ENCODE measurements around the gene TMEM213. TPM values are rescaled to one million over a fixed set of nuclear protein-coding genes. Genes with fewer than 3 reads are reported as not detected.

Gene TMEM213
- total and polyA plus RNA-seq, 10 of the 15 experiments (the other 5 are each of a cell fraction or from before 2014, with no cell fraction given), result not detected

- POLR2A ChIA-PET, result no interaction called here
- Histone ChIP-seq H3K9me3 (replicated peaks; ENCODE audit: control insufficient read depth, insufficient read depth, low read length) (no peaks in the 10 kb centered on the region), H3K4me1 (ENCODE audit: control insufficient read depth, insufficient read depth, low read length) (no peaks in the 10 kb centered on the region), H4K20me1 (ENCODE audit: control insufficient read depth, insufficient read depth) (no peaks in the 10 kb centered on the region), H3K27me3 (replicated peaks in 1 of 2; ENCODE audit: control insufficient read depth in 2 of 2, insufficient read depth in 2 of 2, low read length in 1 of 2) (no peaks in the 10 kb centered on the region), H3K27ac (ENCODE audit: control insufficient read depth, insufficient read depth) (no peak overlapping the region), H3K36me3 (ENCODE audit: control insufficient read depth in 2 of 2, insufficient read depth in 2 of 2, low read length in 1 of 2) (no peaks in the 10 kb centered on the region), H3K79me2 (ENCODE audit: control insufficient read depth, insufficient read depth, low read length) (no peaks in the 10 kb centered on the region), H3K4me3 (no peak overlapping the region), H3K9ac (ENCODE audit: control insufficient read depth, insufficient read depth, low read length) (no peak overlapping the region), H2AFZ (ENCODE audit: control insufficient read depth, low read depth, low read length) (no peak overlapping the region), H3K4me2 (ENCODE audit: control insufficient read depth, insufficient read depth) (no peak overlapping the region)
- intact Hi-C loops (cut with micrococcal nuclease; ENCODE audit: unreplicated experiment) (loop anchor here (5.0 kb wide), 2 partner anchors 116 to 421 kb away; no protein-coding TSS in a partner anchor), in situ Hi-C loops (cut with MboI) (no loop called here)
- CTCF ChIA-PET, result interaction anchor here (0.6 kb wide), 1 partner anchor 437 kb away, joined by 3 read pairs; no protein-coding TSS in a partner anchor
- TF ChIP-seq WRNIP1 (IDR thresholded peaks at IDR 0.05; ENCODE audit: borderline replicate concordance, low read depth, low read length) (no peak), RUNX3 (IDR thresholded peaks at IDR 0.05; ENCODE audit: low read length) (no peak), HSF1 (IDR thresholded peaks at IDR 0.05; ENCODE audit: low read depth, low read length) (no peak), PAX5 (IDR thresholded peaks at IDR 0.05; ENCODE audit: borderline replicate concordance, low read depth, low read length) (no peak), TCF3 (IDR thresholded peaks at IDR 0.05; ENCODE audit: borderline replicate concordance, insufficient read depth, low read depth, low read length) (no peak), GATAD2B (conservative IDR thresholded peaks at IDR 0.05; ENCODE audit: low read depth) (no peak), YY1 (IDR thresholded peaks at IDR 0.05; ENCODE audit: low read depth, low read length) (no peak), ZNF207 (IDR thresholded peaks at IDR 0.05; ENCODE audit: borderline replicate concordance) (no peak), SUZ12 (IDR thresholded peaks at IDR 0.05; ENCODE audit: unreplicated experiment) (no peak), ZNF687 (IDR thresholded peaks at IDR 0.05) (no peak)
- no peak for FAIRE-seq
- WGBS (ENCODE audit: insufficient coverage, insufficient replicate concordance, low lambda C conversion rate, missing lambda C conversion rate), result 67% methylated on average over 14 of the region's 14 CpGs
- RAD21 ChIA-PET (ENCODE audit: unreplicated experiment), result no interaction called here
- ATAC-seq, result no peak
- DNase-seq (ENCODE audit: low read depth, low spot score), result no peak
- SMC1A ChIA-PET (ENCODE audit: uncharacterized antibody, unreplicated experiment), result no interaction called here
- no TSS peak for BruUV-seq (replicated peaks)
Measured at GRCh38 chr7:138868711-138869110, 70.9 kb downstream of the TMEM213 start.
